ENCODE data around the gene COL4A2.

DNA sequence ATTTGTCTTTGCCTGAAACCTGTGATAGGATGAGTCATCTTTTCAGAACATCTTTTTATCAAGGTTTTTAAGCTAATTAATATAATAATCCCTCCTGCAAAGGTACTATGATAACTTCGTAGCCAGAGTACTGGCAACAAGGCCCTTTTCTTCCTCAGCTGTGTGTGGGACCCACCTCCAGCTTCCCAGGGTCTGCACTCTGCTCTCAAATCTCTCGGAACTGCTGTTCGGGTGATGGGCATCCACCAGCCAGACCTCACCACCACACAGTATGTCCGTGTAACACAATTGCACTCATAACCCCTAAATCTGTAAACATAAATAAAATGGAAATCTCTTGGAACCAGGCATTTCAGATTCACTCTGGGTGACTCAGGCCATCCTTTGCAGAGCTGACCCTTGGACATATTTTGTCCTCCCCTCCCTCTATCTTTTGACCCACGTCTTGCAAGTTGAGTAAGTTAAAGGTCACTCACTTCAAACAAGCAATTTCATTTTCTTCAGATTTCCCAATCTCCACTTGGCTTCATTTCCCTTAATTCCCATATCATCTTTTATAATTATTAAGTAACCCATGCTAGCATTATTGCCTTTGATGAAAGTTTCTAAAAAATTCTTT is 29.6 kb upstream of the COL4A2 start:
- no peak for TF ChIP-seq CTCF (IDR thresholded peaks at IDR 0.05; ENCODE audit: low read length)
- TF ChIP-seq EZH2 (optimal IDR thresholded peaks at IDR 0.05; ENCODE audit: low read depth, low read length) = no peak
- no peak for TF ChIP-seq EZH2phosphoT487 (IDR thresholded peaks at IDR 0.05; ENCODE audit: low read length)

Data from MM.1S (cell line).